GM21447 (cell line): ENCODE measurements around the gene USP43.
"Not testable (repeated sequence)": the region's sequence is repeated elsewhere in the genome, so short reads cannot be mapped to it uniquely, and the experiment has no call there.

ENCODE experiments used
- ATAC-seq: cut with Tn5 transposase; IDR thresholded peaks from one replicate; pipeline ENCODE4 v1.9.1; 2021; ENCODE audit not compliant: unreplicated experiment

The USP43 gene

DNA sequence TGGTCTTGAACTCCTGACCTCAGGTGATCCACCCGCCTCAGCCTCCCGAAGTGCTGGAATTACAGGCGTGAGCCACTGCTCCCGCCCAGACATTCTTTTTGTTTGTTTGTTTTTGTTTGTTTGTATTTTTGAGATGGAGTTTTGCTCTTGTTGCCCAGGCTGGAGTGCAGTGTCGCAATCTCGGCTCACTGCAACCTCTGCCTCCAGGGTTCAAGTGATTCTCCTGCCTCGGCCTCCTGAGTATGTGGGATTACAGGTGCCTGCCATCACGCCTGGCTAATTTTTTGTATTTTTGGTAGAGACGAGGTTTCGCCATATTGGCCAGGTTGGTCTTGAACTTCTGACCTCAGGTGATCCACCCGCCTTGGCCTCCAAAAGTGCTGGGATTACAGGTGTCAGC lies 18.2 kb downstream of the USP43 start:
- ATAC-seq, result not testable (repeated sequence)

DNA sequence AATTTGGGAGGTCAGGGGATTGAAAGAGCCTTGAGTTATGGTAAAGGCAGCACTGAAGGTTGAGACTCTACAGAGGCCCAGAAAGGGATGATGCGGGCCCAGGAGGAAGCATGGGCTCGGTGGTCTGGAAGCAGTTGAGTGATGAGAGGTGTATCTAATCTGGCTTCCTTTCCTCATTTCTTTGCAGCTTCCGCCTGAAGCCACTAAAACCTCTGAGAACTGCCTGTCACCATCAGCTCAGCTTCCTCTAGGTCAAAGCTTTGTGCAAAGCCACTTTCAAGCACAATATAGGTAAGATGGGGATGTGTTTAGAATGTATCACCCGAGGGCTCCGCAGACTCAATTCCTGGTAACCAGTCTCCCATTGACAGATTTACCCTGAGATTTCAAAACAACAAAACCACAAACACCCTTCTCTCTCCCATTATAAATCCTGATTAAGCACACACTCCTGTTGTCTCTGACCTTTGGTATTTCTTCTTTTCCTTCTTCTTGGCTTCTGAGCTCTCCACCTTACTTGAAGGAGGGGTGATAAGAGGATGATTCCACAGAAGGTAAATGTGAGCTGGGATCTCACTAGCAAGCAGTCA lies 21.2 kb downstream of the USP43 start:
- ATAC-seq, result no peak

DNA sequence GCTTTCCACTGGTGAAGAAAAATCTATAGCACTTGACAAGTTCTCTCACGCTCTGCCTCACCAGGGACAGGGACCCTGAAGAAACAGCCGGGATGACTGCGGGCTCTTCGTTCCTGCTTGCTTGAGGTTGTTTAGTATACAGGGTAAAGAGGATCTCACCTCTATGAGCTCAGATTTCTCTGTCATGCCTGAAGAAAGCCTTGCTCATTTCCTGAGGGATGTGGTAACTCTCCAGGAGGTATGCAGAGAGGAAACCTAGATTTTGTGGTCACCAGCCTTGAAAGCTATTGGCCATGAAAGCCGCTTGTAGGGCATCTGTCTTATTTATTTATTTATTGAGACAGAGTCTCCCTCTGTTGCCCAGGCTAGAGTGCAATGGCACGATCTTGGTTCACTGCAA lies 23.2 kb downstream of the USP43 start:
- no peak for ATAC-seq

DNA sequence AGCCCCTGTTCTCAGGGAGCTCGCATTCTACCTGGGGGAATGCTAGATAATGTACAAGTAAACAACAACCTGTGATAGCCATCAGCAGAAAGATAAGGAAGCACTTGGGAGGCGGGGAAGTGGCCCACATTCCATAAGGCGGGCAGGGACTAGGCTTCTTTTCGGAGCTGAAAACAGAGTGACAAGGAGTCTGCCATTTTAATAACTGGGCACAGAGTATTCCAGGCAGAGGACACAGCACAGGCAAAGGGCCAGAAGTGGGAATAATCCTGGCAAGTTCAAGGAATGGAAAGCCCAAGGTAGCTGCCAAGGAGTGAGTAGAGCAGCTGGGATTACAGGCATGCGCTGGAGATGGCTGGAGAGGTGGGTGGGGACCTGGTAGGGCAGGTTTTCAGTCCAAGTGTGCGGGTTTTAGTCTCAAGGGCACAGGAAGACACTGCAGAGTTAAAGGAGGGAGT lies 24.3 kb downstream of the USP43 start:
- no peak for ATAC-seq

DNA sequence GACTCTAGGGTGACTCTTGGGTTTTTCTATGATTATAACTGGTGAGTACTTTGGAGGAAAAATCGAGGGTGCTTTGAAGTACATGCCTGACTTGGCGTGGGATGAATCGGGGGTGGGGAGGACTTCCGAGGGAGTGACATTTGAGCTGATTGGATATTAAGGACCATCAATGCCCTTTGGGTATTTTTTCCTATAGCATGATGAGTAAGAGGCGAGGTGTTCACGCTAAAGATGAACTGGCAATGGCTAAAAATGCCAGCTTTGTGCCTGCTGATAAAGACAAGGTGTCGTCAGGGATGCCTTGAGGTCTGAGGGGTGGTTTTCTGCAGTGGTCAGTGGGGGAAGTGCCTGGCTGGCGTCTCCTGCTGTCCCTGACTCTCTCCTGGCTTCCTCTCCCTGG lies 25.3 kb downstream of the USP43 start:
- ATAC-seq, result no peak

DNA sequence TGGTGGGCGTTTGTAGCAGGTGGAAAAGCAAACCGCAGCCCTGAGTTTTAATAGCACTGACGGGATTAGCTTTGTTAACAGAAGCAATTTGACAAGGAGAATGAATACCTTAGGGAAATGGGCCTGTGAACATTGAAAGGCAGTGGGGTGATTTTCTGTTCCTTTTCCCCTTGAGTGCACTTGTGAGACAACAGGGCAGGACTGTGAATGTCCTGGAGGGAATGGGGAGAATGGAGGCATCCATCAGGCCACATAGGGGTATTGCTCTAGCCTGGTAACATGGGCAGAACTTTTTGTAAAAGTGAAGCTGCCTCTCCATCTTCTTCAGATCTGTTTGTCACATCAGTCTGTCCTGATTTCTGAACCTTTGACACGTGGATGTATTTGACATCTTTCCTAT lies 26.2 kb downstream of the USP43 start:
- no peak for ATAC-seq

DNA sequence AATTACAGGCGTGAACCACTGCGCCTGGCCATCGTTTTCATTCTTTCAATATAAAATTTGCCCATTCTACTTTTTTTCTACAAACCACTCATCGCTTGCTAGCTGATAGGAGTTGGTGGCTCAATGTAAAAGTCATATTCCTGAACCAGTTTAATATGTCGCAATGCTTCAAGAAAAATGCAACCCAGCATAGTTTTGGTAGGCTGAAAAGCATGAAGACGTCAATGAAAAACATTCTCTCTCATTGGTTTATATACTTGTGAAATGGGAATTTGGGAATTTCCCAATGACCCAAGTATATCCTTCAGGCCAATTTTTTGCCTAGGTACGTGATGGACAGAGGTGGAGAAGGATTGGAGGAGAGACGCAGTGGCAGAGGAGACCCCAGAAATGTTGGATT lies 26.9 kb downstream of the USP43 start:
- ATAC-seq, result no peak

DNA sequence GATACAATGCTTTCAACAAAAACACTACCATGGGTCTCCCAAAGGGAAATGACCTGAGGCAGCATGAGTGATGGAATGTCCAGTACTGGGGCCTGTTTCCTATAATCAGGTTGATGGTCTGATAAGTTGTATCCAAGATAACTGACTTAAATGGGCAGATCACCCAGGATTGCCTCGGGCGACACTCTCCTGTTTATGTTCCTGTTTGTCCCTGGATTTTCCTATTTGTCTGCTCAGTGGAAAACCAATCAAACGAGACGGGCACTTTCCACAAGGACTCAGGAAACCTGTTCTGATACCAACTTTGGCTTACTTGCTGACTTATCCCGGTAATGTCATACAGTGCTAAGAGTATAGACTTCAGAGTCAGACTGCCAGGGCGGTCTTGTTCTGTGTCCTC lies 27.4 kb downstream of the USP43 start:
- ATAC-seq, result no peak

DNA sequence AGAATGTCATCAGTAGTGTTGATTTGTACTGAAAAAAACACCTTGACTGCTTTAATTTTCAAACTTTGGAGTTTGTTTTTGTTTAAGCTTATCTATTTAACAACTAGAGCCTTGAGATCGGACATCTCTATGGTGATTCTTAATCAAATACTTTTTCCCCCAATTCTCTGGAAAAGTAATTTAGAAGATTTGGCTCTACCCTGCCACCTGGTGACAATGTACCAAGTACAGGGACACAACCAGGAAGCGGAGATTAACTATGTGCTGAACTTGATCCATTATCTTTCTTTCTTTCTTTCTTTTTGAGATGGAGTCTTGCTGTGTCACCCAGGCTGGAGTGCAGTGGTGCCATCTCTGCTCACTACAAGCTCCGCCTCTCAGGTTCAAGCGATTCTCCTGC lies 30.8 kb downstream of the USP43 start:
- no peak for ATAC-seq

DNA sequence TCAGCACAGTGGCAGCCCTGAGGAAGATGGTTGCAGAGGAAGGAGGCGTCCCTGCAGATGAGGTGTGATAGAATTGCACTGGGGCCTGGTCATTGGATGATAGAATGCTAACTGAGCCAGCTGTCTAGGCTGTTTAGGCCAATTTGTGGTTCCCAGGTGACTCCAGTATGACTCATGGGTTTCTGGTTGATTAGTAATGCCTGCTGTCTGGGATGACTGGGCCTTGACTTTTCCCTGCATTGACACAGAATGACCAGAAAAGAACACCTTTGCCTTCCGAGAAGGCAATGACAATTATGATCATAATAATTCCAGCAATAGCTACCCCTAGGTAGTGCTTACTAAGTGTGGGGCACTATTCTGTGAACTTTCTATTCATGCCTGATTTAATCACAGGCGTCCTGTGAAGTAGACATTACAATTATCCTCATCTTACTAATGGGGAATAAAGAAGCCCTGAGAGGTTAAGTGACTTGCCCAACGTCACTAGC lies 31.5 kb downstream of the USP43 start:
- no peak for ATAC-seq

DNA sequence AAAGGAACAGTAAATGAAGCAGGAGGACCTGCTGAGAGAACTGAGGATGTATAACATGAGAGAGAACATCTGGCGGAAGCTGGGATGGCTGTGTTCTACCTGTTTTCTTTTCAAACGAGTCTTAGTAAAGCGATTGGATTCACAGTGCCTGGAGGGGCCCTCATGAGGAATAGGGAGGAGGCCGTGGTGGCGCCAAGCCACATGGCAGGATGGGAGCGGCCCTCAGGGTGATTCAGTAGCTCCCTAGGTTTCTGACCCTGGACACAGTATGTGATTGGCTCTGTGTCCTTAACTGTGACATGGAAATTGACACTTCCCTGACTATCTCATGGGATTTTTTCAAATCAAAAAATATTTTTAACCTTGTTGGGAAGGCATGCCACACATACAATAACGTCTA lies 32.1 kb downstream of the USP43 start:
- no peak for ATAC-seq

DNA sequence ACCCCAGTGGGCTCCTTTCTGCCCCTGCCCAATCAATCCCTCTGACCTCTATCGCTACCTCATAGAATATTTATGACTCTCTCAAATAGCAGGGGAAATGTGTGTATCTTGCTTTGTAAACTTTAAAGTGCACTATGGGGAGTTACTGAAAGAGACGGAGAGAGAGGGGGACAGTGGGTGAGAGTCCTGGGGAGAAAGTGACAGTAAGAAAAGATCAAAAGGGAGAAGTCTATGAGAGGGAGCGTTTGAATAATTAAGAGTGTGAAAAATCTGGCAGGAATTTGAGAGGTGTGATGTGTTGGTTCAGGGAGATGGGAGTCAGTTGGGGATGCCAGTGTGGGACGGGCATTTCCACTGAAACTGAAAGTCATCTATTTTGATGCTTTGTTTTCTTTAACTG lies 32.6 kb downstream of the USP43 start:
- no peak for ATAC-seq

DNA sequence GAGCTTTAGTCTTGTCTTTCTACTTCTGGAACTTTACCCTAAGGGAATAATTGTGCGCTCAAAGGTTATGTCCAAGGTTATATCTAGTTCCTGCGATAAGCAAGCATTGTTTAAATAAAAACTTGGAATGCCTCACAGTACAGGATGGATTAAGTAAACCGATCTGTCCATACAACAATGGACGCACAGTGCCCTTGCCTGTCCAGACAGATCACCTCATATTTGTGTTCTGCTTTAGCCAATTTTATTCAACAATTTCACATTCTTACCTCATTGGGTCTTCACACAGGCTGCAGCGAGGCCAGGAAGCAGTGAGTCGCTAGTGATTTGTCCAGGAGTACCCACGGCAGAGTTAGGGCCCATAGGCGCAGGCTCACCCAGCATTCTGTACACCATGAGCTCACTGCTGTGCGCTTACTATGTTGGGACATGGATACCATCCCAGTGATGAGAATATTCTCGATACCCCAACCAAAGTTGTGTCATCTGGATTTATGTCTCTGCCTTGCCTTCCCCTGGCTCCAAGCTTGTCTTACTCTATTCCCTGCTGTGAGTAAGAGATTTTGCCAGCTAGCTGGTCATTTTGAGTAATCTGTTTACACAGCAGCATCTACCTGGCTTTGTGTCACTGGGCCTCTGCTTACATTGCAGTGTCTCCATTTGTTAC lies 39.8 kb downstream of the USP43 start:
- no peak for ATAC-seq

DNA sequence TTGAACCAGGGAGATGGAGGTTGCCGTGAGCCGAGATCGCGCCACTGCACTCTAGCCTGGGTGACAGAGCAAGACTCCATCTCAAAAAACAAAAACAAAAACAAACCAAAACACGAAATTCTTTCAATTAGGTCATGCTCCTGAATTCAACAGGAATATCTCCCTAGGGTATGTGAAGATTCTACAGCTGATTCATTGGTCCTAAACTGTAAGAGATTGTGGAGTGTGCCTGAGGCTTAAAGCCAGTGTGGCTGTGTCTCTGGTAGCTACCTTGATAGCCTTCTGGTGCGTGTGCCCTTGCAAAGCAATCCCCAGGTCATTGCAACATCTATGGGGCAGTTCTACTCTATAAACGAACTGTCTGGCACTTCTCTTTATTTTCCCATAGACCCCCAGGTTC lies 48.4 kb downstream of the USP43 start:
- ATAC-seq, result no peak

DNA sequence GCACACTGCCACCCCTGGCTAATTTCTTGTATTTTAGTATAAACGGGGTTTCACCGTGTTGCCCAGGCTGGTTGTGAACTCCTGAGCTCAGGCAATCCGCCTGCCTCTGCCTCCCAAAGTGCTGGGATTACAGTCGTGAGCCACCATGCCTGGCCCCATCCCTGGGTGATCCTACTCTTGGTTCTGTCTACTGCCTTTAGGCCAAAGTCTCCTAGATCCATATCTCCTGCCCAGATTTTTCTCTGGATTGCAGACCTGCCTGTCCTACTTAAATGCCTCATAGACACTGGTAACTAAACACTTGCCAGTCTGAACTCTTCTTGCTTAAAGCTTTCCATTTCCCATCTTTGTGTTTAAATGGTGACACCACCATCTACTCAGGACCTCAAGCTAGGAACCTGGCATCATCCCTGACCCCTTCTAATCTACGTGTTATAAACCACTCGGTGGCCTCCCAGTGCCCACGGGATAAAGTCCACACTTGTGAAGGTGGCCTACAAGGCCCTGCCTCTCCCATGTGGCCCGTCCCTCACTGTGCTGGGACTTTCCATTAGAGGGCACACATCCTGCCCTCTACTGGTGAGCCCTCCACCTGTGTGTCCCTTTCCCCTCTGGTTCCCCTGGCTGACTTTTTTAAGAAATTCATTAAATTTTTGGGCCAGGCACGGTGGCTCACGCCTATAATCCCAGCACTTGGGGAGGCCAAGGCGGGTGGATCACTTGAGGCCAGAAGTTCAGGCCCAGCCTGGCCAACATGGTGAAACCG lies 51.1 kb downstream of the USP43 start:
- ATAC-seq, result no peak

DNA sequence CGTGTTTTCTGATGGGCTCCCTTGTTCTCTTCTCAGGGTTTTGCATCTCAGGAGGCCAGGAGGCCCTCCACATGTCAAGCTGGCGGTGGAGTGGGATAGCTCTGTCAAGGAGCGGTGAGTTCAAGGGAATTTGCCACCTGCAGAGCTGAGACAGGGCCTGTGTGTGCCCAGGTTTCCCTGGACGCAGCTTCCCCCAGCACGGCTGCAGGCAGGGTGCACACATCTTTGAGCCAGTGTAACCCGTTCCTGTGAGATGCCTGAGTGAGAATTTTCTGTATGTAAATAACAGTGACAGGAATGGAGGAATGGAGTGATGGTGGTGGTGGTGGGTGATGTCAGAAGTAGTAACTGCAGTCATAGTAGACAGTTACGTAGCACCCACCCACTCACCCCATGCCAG lies 54.8 kb downstream of the USP43 start:
- ATAC-seq, result no peak

DNA sequence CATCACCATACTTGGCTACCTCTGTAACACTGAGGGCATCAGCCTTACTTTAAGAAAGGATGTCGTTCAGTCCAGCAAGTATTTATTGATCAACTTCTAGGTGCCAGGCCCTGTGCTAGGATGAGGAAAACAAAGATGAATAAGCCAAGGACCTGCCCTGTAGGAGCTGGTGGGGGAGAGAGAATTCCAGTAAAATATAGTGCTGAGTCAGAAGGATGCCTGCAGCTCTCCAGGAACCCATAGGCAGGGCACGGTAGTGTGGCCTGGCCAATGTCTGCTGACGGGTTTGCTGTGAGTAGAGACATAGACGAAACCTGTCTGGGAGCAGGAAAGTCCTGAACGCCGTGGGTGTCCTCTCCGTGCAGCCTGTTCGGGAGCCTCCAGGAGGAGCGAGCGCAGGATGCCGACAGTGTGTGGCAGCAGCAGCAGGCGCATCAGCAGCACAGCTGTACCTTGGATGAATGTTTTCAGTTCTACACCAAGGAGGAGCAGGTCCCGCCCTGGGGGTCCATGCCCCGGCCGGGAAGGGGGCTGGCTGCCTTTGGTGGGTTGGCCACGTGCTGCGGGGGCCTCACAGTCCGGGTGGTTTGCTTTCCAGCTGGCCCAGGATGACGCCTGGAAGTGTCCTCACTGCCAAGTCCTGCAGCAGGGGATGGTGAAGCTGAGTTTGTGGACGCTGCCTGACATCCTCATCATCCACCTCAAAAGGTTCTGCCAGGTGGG lies 55.6 kb downstream of the USP43 start:
- ATAC-seq, result no peak

DNA sequence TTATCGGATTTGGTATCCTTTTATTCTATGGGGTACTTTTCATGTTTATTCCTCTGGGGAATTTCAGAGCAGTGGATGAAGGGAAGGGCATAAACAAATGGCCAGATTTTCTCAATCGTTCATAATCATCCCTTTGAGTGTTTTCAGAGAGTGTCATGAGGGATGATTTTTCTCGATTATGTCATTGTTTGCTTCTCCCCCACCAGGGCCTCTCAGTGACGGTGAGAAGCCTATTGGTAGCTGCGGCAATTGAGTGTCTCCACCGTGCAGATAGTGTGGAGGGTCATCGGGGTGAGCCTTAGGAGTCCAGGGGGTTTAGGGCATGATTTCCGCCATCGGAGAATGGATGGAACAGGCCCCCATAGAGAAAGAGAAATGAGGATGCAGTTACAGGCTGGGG lies 57.2 kb downstream of the USP43 start:
- no peak for ATAC-seq

DNA sequence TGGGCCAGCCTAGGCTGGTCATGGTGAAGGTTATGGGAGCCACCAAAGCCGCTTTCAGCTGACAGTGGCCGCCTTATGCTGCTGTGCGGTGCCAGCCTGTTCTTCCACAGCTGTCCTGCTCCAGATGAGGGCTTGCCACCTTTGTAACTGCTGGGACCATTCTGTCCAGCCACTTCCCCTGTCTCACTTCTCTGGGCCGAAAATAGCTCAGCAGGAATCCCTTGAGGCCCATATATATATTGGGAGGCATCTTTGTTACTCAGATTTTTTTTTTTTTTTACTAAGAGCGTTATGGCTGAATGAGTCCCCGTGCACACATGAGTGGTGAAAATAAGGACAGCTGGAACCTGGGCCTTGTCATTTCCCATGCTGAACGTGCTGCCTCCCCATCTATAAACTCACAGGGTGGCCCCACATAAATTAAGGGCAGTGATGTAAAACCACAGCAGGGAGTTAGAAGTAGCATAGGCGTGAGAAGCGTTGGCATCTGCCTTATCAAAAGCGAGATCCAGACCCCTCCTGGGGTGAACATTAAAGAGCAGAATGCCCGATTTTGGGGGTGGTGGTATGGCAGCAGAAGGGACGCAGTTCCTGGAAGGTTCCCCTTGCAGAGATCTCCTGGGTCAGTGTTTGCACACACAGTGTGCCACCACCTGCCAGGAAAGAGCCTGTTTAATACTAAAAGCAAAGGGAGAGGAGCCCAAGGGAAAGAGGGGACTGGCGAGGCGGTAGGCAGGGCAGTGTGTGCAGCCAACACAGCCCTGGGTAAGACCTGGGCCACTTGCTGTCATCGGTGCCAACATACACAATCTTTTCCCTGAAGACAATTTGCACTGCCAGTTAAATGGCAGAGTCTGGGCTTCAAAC lies 57.8 kb downstream of the USP43 start:
- no peak for ATAC-seq

DNA sequence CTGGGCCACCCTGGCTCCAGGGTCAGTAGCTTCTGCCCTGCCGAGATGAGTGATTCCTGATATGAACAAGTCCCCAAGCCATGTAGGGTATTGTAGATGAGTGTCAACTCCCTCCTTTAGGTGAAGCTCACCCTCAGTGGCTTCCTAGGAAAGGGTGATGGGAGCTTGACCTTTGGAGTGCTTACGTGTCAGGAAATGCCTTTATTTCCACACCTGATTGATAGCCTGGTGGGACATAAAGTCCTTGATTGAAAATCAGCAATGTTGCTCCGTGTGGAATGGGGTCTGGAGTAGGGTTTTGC lies 58.4 kb downstream of the USP43 start:
- ATAC-seq, result no peak

DNA sequence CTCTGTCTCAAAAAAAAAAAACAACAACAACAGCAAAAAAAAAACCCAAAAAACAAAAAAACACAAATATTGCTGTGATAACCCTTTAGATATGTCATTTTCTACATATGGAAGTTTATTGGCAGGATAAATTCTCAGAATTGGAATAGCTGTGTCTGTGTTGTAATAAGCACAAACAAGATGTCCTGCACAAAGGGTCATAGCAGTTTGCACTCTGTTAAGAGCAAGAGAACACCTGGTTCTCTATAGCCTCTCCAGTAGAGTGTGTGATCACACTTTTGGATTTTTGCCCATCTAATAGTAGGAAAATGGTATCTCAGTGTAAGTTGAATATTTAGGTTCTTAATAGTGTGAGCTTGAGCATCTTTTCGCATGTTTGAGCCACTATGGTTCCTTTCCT lies 60.4 kb downstream of the USP43 start:
- no peak for ATAC-seq
